ENCODE results near the gene BMF. TPM values are rescaled to one million over a fixed set of nuclear protein-coding genes. Genes with fewer than 3 reads are reported as not detected.

Gene BMF
- total and polyA plus RNA-seq, 12 donors, result 1.3 to 12.8 (median 7.1) TPM

GRCh38 chr15:40063563-40064011 lies 45.1 kb downstream of the BMF start:
- intact Hi-C loops (cut with DNase I), result no loop called here
- Histone ChIP-seq H3K4me1 (replicated peaks in 1 of 2) (peaks cover 12 to 16% of the 10 kb centered on the region in 2 donors), H3K4me3 (no peak overlapping the region), H3K9me3 (replicated peaks in 1 of 3) (no peaks in the 10 kb centered on the region), H3K27ac (no peak overlapping the region), H3K27me3 (no peaks in the 10 kb centered on the region), H3K36me3 (replicated peaks in 1 of 2) (no peaks in the 10 kb centered on the region)
- 81 to 100% (median 98%) methylated on average over 1 to 2 of the region's 2 CpGs for WGBS, 4 donors
- no peak for DNase-seq
- TF ChIP-seq CTCF (IDR thresholded peaks at IDR 0.05), result no peak
- no peak for TF ChIP-seq POLR2A (IDR thresholded peaks at IDR 0.05)

GRCh38 chr15:40062816-40063562 lies 45.7 kb downstream of the BMF start:
- no peaks in the 10 kb centered on the region for H3K27me3 ChIP-seq
- H3K27ac ChIP-seq, result no peak overlapping the region
- no peaks in the 10 kb centered on the region for H3K36me3 ChIP-seq (replicated peaks in 1 of 2)
- no peak overlapping the region for H3K4me3 ChIP-seq
- TF ChIP-seq POLR2A (IDR thresholded peaks at IDR 0.05), result no peak
- TF ChIP-seq CTCF (IDR thresholded peaks at IDR 0.05), result no peak
- 89 to 95% (median 93%) methylated on average over 9 to 10 of the region's 10 CpGs for WGBS, 4 donors
- intact Hi-C loops (cut with DNase I), result no loop called here
- H3K4me1 ChIP-seq (replicated peaks in 1 of 2), result peaks cover 6 to 12% of the 10 kb centered on the region in 2 donors
- no peaks in the 10 kb centered on the region for H3K9me3 ChIP-seq (replicated peaks in 1 of 3)
- no peak for DNase-seq

GRCh38 chr15:40061212-40061901 lies 47.3 kb downstream of the BMF start:
- Histone ChIP-seq H3K36me3 (replicated peaks in 1 of 2) (no peaks in the 10 kb centered on the region), H3K27me3 (no peaks in the 10 kb centered on the region), H3K9me3 (replicated peaks in 1 of 3) (no peaks in the 10 kb centered on the region), H3K4me3 (no peak overlapping the region), H3K27ac (no peak overlapping the region), H3K4me1 (replicated peaks in 1 of 2) (peaks cover 0 to 3% of the 10 kb centered on the region in 2 donors)
- peak in 2 of 7 donors; percentile 1 to 36 for DNase-seq
- TF ChIP-seq POLR2A (IDR thresholded peaks at IDR 0.05), result no peak
- TF ChIP-seq CTCF (IDR thresholded peaks at IDR 0.05), result no peak
- 93 to 97% (median 95%) methylated on average over 15 of the region's 15 CpGs for WGBS, 4 donors
- intact Hi-C loops (cut with DNase I), result no loop called here

GRCh38 chr15:40060236-40060961 lies 48.3 kb downstream of the BMF start:
- WGBS, 4 donors, result 93 to 95% (median 94%) methylated on average over 10 of the region's 10 CpGs
- Histone ChIP-seq H3K27ac (no peak overlapping the region), H3K4me3 (no peak overlapping the region), H3K27me3 (no peaks in the 10 kb centered on the region), H3K4me1 (replicated peaks in 1 of 2) (peaks cover 2 to 3% of the 10 kb centered on the region in 2 donors), H3K36me3 (replicated peaks in 1 of 2) (no peaks in the 10 kb centered on the region), H3K9me3 (replicated peaks in 1 of 3) (no peaks in the 10 kb centered on the region)
- DNase-seq, result peak in 2 of 7 donors; percentile 7 to 36
- intact Hi-C loops (cut with DNase I), result no loop called here
- TF ChIP-seq CTCF (IDR thresholded peaks at IDR 0.05) (no peak), POLR2A (IDR thresholded peaks at IDR 0.05) (no peak)
